Limb (tissue), 2 donors: Measurements from ENCODE around the gene LRP1B.
"Not testable (repeated sequence)": the region's sequence is repeated elsewhere in the genome, so short reads cannot be mapped to it uniquely, and the experiment has no call there.

ENCODE experiments used
- DNase-seq, 2 donors: peaks; one replicate each; pipeline ENCODE4 v3.0.0-alpha.2; 2016; ENCODE audit errors: extremely low spot score in 2 of 2

The LRP1B gene

GRCh38 chr2:142104134-142104758, 26.6 kb downstream of the LRP1B start:
- no peak for DNase-seq

GRCh38 chr2:142100970-142101369, 29.8 kb downstream of the LRP1B start:
- DNase-seq, result no peak

- no peak for DNase-seq
Observed at GRCh38 chr2:142100139-142100873, 30.5 kb downstream of the LRP1B start.

GRCh38 chr2:142097711-142098110, 33.1 kb downstream of the LRP1B start:
- no peak for DNase-seq

- DNase-seq, result no peak
Observed at GRCh38 chr2:142095647-142096046, 35.2 kb downstream of the LRP1B start.

GRCh38 chr2:142094233-142094632, 36.6 kb downstream of the LRP1B start:
- DNase-seq, result no peak

- no peak for DNase-seq
Observed at GRCh38 chr2:142088058-142088568, 42.7 kb downstream of the LRP1B start.

- DNase-seq, result not testable (repeated sequence)
Observed at GRCh38 chr2:142087585-142087984, 43.2 kb downstream of the LRP1B start.

- DNase-seq, result no peak
Observed at GRCh38 chr2:142082368-142082767, 48.4 kb downstream of the LRP1B start.

- DNase-seq, result no peak
Observed at GRCh38 chr2:142076317-142076716, 54.5 kb downstream of the LRP1B start.

- DNase-seq, result no peak
Observed at GRCh38 chr2:142075826-142076225, 55.0 kb downstream of the LRP1B start.

- DNase-seq, result no peak
Observed at GRCh38 chr2:142069251-142069888, 61.4 kb downstream of the LRP1B start.

GRCh38 chr2:142065700-142066099, 65.1 kb downstream of the LRP1B start:
- no peak for DNase-seq

- DNase-seq, result no peak
Observed at GRCh38 chr2:142065156-142065555, 65.7 kb downstream of the LRP1B start.

GRCh38 chr2:142061733-142062132, 69.1 kb downstream of the LRP1B start:
- DNase-seq, result no peak

GRCh38 chr2:142058149-142058548, 72.7 kb downstream of the LRP1B start:
- DNase-seq, result no peak

- DNase-seq, result no peak
Observed at GRCh38 chr2:142056784-142057183, 74.0 kb downstream of the LRP1B start.

GRCh38 chr2:142052220-142052863, 78.5 kb downstream of the LRP1B start:
- DNase-seq, result no peak

GRCh38 chr2:142048581-142048980, 82.2 kb downstream of the LRP1B start:
- no peak for DNase-seq

GRCh38 chr2:142045641-142046040, 85.2 kb downstream of the LRP1B start:
- no peak for DNase-seq

- no peak for DNase-seq
Observed at GRCh38 chr2:142044197-142044596, 86.6 kb downstream of the LRP1B start.
